Loucy (cell line): Measurements from ENCODE around the gene SPTLC1.
"Not testable (repeated sequence)": the region's sequence is repeated elsewhere in the genome, so short reads cannot be mapped to it uniquely, and the experiment has no call there.

ENCODE experiments used
- H2AFZ ChIP-seq: fragments of 200-600 bp; sonication (generic); 2 replicates; pipeline ENCODE4 v1.6.0; 2016; ENCODE audit warnings: antibody characterized with exemption, mild to moderate bottlenecking, low read length, moderate library complexity
- H3F3A ChIP-seq: fragments of 200-600 bp; 2 replicates; pipeline ENCODE4 v1.6.0; 2016; ENCODE audit warnings: antibody characterized with exemption, low read depth, mild to moderate bottlenecking
- H3K27me3 ChIP-seq: fragments of 200-600 bp; sonication (generic); 2 replicates; pipeline ENCODE4 v1.6.1; 2014; ENCODE audit warnings: low read length, mild to moderate bottlenecking; ENCODE audit not compliant: insufficient read depth, poor library complexity, severe bottlenecking
- H3K36me3 ChIP-seq: fragments of 200-600 bp; sonication (generic); 2 replicates; pipeline ENCODE4 v1.6.1; 2016; ENCODE audit warnings: low read length; ENCODE audit not compliant: insufficient read depth
- H3K4me1 ChIP-seq: fragments of 200-600 bp; sonication (generic); 2 replicates; pipeline ENCODE4 v1.5.1; 2014; ENCODE audit warnings: low read length, mild to moderate bottlenecking; ENCODE audit not compliant: insufficient read depth, poor library complexity, severe bottlenecking
- H3K4me2 ChIP-seq: fragments of 200-600 bp; sonication (generic); 2 replicates; pipeline ENCODE4 v1.6.0; 2014; ENCODE audit warnings: antibody characterized with exemption, low read length, low read depth, mild to moderate bottlenecking; ENCODE audit not compliant: poor library complexity, severe bottlenecking
- H3K4me3 ChIP-seq: fragments of 200-600 bp; sonication (generic); 2 replicates; pipeline ENCODE4 v1.5.1; 2014; ENCODE audit warnings: low read length, mild to moderate bottlenecking, mixed read lengths; ENCODE audit not compliant: poor library complexity, severe bottlenecking
- H3K79me2 ChIP-seq: fragments of 200-600 bp; sonication (generic); 2 replicates; pipeline ENCODE4 v1.6.1; 2014; ENCODE audit warnings: low read length; ENCODE audit not compliant: insufficient read depth
- H3K9ac ChIP-seq: fragments of 200-600 bp; sonication (generic); 2 replicates; pipeline ENCODE4 v1.6.0; 2014; ENCODE audit warnings: mild to moderate bottlenecking, low read depth, low read length, moderate library complexity; ENCODE audit not compliant: poor library complexity, severe bottlenecking
- H3K9me2 ChIP-seq: fragments of 200-600 bp; sonication (generic); replicated peaks from 2 replicates; pipeline ENCODE4 v1.6.1; 2016; ENCODE audit warnings: low read depth, low read length, mixed read lengths
- H3K9me3 ChIP-seq: fragments of 200-600 bp; sonication (generic); 2 replicates; pipeline ENCODE4 v1.6.1; 2014; ENCODE audit warnings: mild to moderate bottlenecking, antibody characterized with exemption, low read length, low read depth; ENCODE audit not compliant: insufficient read depth
- H4K20me1 ChIP-seq: fragments of 200-600 bp; sonication (generic); 2 replicates; pipeline ENCODE4 v1.6.0; 2014; ENCODE audit warnings: antibody characterized with exemption, low read length, mild to moderate bottlenecking; ENCODE audit not compliant: insufficient read depth, poor library complexity, severe bottlenecking
- EZH2phosphoT487 ChIP-seq: fragments of 200-600 bp; IDR thresholded peaks from 2 replicates; pipeline ENCODE4 v1.6.1; 2018; ENCODE audit warnings: antibody characterized with exemption, mild to moderate bottlenecking, moderate library complexity, borderline replicate concordance
- TF ChIP-seq, protein P1 (sequence below): fragments of 200-600 bp; sonication (generic); conservative IDR thresholded peaks from 2 replicates; pipeline ENCODE4 v1.5.1; 2014; ENCODE audit warnings: mild to moderate bottlenecking, antibody characterized with exemption, low read length

Gene SPTLC1

DNA sequence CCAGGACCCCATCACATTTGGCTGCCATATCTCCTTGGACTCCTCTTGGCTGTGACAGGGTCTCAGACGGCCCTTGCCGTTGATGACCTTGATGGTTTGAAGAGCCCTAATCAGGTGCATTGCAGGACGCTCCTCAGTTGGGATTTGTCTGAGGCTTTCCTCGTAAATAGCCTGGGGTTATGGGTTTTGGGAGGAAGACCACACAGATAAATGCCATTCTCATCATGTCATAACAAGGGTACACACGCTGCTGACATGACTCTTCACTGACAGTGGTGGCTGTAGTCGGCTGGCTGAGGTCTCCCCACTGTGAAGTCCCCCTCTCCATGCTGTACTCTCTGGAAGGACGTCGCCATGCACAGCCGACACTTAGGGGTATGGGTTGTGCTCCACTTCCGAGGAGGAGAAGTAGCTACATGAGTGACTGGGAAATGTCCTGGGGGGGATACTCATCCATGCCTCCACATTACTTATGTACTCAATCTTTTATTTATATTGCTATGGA lies 42.9 kb upstream of the SPTLC1 start:
- no peaks in the 10 kb centered on the region for H3K4me1 ChIP-seq
- no peaks in the 10 kb centered on the region for H3K9me2 ChIP-seq
- H2AFZ ChIP-seq = no peak overlapping the region
- H3K79me2 ChIP-seq = no peaks in the 10 kb centered on the region
- H3K9me3 ChIP-seq = no peaks in the 10 kb centered on the region
- no peak for TF ChIP-seq EZH2phosphoT487
- TF ChIP-seq, protein P1, sequence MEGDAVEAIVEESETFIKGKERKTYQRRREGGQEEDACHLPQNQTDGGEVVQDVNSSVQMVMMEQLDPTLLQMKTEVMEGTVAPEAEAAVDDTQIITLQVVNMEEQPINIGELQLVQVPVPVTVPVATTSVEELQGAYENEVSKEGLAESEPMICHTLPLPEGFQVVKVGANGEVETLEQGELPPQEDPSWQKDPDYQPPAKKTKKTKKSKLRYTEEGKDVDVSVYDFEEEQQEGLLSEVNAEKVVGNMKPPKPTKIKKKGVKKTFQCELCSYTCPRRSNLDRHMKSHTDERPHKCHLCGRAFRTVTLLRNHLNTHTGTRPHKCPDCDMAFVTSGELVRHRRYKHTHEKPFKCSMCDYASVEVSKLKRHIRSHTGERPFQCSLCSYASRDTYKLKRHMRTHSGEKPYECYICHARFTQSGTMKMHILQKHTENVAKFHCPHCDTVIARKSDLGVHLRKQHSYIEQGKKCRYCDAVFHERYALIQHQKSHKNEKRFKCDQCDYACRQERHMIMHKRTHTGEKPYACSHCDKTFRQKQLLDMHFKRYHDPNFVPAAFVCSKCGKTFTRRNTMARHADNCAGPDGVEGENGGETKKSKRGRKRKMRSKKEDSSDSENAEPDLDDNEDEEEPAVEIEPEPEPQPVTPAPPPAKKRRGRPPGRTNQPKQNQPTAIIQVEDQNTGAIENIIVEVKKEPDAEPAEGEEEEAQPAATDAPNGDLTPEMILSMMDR = no peak
- no peaks in the 10 kb centered on the region for H3K27me3 ChIP-seq
- H3K4me2 ChIP-seq = no peak overlapping the region
- no peak overlapping the region for H3K4me3 ChIP-seq
- no peaks in the 10 kb centered on the region for H3K36me3 ChIP-seq
- H3K9ac ChIP-seq = no peak overlapping the region
- H3F3A ChIP-seq = no peaks in the 10 kb centered on the region
- no peaks in the 10 kb centered on the region for H4K20me1 ChIP-seq

DNA sequence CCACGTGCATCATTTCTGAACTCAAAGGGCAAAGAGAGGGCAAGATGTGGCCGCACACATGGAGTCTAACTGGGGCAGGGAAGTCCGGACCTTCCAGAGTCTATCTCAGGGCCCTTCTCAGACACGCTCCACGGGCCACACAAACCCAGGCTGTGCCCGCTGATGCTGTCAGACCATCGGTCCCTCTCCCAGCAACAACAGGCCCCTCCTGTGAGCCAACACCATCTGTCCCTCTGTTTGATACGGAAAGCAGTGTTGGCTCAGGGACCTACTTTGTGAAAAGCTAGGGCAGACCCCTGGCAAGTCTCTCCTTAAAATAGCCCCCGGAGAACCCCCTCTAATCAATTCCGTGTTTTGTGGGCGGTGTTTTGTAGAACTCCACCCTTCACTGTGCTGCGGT lies 40.5 kb upstream of the SPTLC1 start:
- H3K4me1 ChIP-seq, H3K9ac ChIP-seq, H4K20me1 ChIP-seq: not testable (repeated sequence)

DNA sequence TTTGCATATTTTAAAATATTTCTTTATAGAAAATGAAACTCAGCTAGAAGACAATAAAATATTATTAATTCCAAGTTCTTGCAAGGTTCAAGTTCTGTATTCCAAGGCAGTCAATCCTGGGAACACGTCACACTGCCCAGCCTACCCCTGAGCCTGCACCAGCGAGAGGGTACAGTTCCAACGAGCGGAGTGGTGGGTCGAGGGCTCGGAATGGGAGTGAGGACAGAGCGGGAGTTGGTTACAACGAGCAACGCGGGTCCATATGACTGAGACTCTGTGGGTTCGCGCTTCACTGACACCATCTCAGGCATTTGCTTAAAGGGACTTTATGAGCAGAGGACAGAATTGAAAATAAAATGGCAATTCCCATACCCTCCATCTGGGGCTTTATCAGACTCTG lies 40.0 kb upstream of the SPTLC1 start:
- no peak overlapping the region for H3K4me2 ChIP-seq
- no peak overlapping the region for H3K4me3 ChIP-seq
- TF ChIP-seq, protein P1 = no peak
- no peak for TF ChIP-seq EZH2phosphoT487

More for the DNA sequence above, 40.5 kb upstream of the SPTLC1 start:
- H3K79me2 ChIP-seq, H3K4me3 ChIP-seq, H3K4me2 ChIP-seq, H3K9me2 ChIP-seq, H2AFZ ChIP-seq, H3K9me3 ChIP-seq, H3K27me3 ChIP-seq, H3F3A ChIP-seq, H3K36me3 ChIP-seq: not testable (repeated sequence)

DNA sequence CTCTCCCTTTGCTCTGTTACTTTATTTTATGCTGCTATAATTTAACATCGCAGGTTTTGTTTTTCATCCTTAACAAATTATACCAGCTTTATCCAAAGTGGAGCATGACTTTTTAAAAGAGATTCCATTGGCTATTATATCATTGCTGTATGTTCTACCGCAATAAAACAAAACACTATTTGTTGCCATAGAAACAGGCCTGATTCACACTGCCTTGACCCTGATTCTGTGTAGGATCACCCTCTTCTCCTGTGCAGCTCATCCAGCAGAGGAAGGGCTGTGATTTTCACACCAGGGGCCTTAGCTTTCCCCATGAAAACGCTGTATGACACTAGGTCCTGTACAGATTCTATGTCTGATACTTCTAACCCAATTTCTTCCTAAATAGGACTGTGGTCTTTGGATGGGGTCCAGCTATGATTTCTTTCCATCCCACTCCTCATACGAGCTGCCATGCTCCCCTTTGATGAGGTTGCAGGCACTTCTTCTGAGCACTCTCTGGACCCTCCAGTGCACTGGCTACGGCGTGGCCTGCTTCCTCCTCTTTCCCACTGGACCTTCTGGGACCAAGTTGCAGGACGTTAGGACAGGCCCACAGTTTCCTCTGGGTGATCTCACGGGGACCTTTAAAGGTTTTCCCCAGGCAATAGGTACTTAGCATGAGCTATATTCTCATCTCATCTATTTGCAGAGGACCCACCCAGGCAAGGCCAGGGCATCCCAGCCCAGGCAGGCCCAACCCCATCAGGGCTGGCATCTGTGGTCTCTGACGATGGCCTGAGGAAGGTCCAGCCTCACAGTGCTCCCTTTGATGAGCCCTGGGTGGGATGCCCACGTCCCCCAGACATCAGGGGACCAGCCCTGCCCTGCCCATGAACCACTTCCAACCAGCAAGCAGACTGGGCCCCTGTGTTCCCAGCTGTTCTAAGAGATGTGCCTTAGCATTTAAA lies 38.5 kb upstream of the SPTLC1 start:
- H3K4me1 ChIP-seq, H3K36me3 ChIP-seq, H3K79me2 ChIP-seq, H3K4me2 ChIP-seq, H3K27me3 ChIP-seq, H2AFZ ChIP-seq, H3F3A ChIP-seq, H4K20me1 ChIP-seq, H3K9ac ChIP-seq, H3K9me3 ChIP-seq, H3K4me3 ChIP-seq, H3K9me2 ChIP-seq: not testable (repeated sequence)

More for the DNA sequence above, 40.0 kb upstream of the SPTLC1 start:
- no peaks in the 10 kb centered on the region for H3K9me2 ChIP-seq
- H3K9ac ChIP-seq = no peak overlapping the region
- no peaks in the 10 kb centered on the region for H3K4me1 ChIP-seq
- H3K27me3 ChIP-seq = no peaks in the 10 kb centered on the region
- no peaks in the 10 kb centered on the region for H3K9me3 ChIP-seq
- H3F3A ChIP-seq = no peaks in the 10 kb centered on the region
- H3K79me2 ChIP-seq = no peaks in the 10 kb centered on the region
- no peak overlapping the region for H2AFZ ChIP-seq
- H4K20me1 ChIP-seq = no peaks in the 10 kb centered on the region
- no peaks in the 10 kb centered on the region for H3K36me3 ChIP-seq
